ENCODE measurements around the gene MAML1.
"Not testable (repeated sequence)": the region's sequence is repeated elsewhere in the genome, so short reads cannot be mapped to it uniquely, and the experiment has no call there.

Gene MAML1

GRCh38 chr5:179788193-179788854 lies 55.7 kb downstream of the MAML1 start:
- ATAC-seq: no peak
- TF ChIP-seq ARNTL (CRISPR knock-in tag; IDR thresholded peaks at IDR 0.05; ENCODE audit: borderline replicate concordance, low read depth): no peak

GRCh38 chr5:179789278-179789677 lies 56.7 kb downstream of the MAML1 start:
- not testable (repeated sequence) for ATAC-seq

- ATAC-seq: no peak
- no peak for TF ChIP-seq ZNF70 (CRISPR knock-in tag; IDR thresholded peaks at IDR 0.05)
- no peak for TF ChIP-seq ZC3H10 (CRISPR knock-in tag; IDR thresholded peaks at IDR 0.05)
- TF ChIP-seq TSHZ2 (CRISPR knock-in tag; IDR thresholded peaks at IDR 0.05): no peak
- no peak for TF ChIP-seq CSRNP3 (CRISPR knock-in tag; IDR thresholded peaks at IDR 0.05)
- no peak for TF ChIP-seq PATZ1 (CRISPR knock-in tag; IDR thresholded peaks at IDR 0.05; ENCODE audit: borderline replicate concordance)
- no peak for TF ChIP-seq SNAI2 (CRISPR knock-in tag; IDR thresholded peaks at IDR 0.05)
- TF ChIP-seq OSR1 (CRISPR knock-in tag; IDR thresholded peaks at IDR 0.05): no peak
- no peak for TF ChIP-seq BACH2 (CRISPR knock-in tag; IDR thresholded peaks at IDR 0.05; ENCODE audit: borderline replicate concordance)
- TF ChIP-seq ARNTL (CRISPR knock-in tag; IDR thresholded peaks at IDR 0.05; ENCODE audit: borderline replicate concordance, low read depth): no peak
- TF ChIP-seq ZFP3 (CRISPR knock-in tag; IDR thresholded peaks at IDR 0.05): no peak
- no peak for TF ChIP-seq ZNF8 (CRISPR knock-in tag; IDR thresholded peaks at IDR 0.05)
- no peak for TF ChIP-seq GLIS3 (CRISPR knock-in tag; IDR thresholded peaks at IDR 0.05)
- TF ChIP-seq ZFP30 (CRISPR knock-in tag; IDR thresholded peaks at IDR 0.05): no peak
- TF ChIP-seq TOX (CRISPR knock-in tag; IDR thresholded peaks at IDR 0.05; ENCODE audit: borderline replicate concordance): no peak
- TF ChIP-seq ESRRG (CRISPR knock-in tag; IDR thresholded peaks at IDR 0.05): no peak
- TF ChIP-seq CSDC2 (CRISPR knock-in tag; IDR thresholded peaks at IDR 0.05): no peak
- TF ChIP-seq TCF4 (CRISPR knock-in tag; IDR thresholded peaks at IDR 0.05; ENCODE audit: borderline replicate concordance): no peak
These were observed 59.4 kb downstream of the MAML1 start for GRCh38 chr5:179791881-179792611.

GRCh38 chr5:179792612-179793467 lies 60.2 kb downstream of the MAML1 start:
- no peak for TF ChIP-seq TCF4 (CRISPR knock-in tag; IDR thresholded peaks at IDR 0.05; ENCODE audit: borderline replicate concordance)
- TF ChIP-seq PPARA (CRISPR knock-in tag; IDR thresholded peaks at IDR 0.05; ENCODE audit: borderline replicate concordance): no peak
- TF ChIP-seq TOX (CRISPR knock-in tag; IDR thresholded peaks at IDR 0.05; ENCODE audit: borderline replicate concordance): no peak
- no peak for TF ChIP-seq GLIS3 (CRISPR knock-in tag; IDR thresholded peaks at IDR 0.05)
- no peak for TF ChIP-seq POU6F1 (CRISPR knock-in tag; IDR thresholded peaks at IDR 0.05; ENCODE audit: borderline replicate concordance, low read depth)
- TF ChIP-seq ZNF565 (CRISPR knock-in tag; conservative IDR thresholded peaks at IDR 0.05; ENCODE audit: low read depth): no peak
- TF ChIP-seq BACH2 (CRISPR knock-in tag; IDR thresholded peaks at IDR 0.05; ENCODE audit: borderline replicate concordance): no peak
- no peak for TF ChIP-seq OSR1 (CRISPR knock-in tag; IDR thresholded peaks at IDR 0.05)
- no peak for TF ChIP-seq ARNTL (CRISPR knock-in tag; IDR thresholded peaks at IDR 0.05; ENCODE audit: borderline replicate concordance, low read depth)
- TF ChIP-seq ZFP30 (CRISPR knock-in tag; IDR thresholded peaks at IDR 0.05): no peak
- no peak for TF ChIP-seq ZNF8 (CRISPR knock-in tag; IDR thresholded peaks at IDR 0.05)
- TF ChIP-seq TSHZ2 (CRISPR knock-in tag; IDR thresholded peaks at IDR 0.05): no peak
- ATAC-seq: no peak

Measured in SK-N-SH treated with all-trans-retinoic acid at 6 μM for 48 hours (cell line).